Right atrium auricular region (tissue), 2 donors: ENCODE data around the gene WIPF3. TPM values are rescaled to one million over a fixed set of nuclear protein-coding genes. Genes with fewer than 3 reads are reported as not detected.

Experiments used
- DNase-seq: peaks from one replicate; pipeline ENCODE4 v3.0.0-alpha.2; 2019; ENCODE audit warnings: low spot score
- H3K27ac ChIP-seq, 2 donors: fragments of 200-600 bp; sonication (generic); 1 replicate in 1 of 2; 2 replicates in 1 of 2; pipeline ENCODE4 v1.5.1; 2016 to 2019
- H3K27me3 ChIP-seq, 2 donors: fragments of 200-600 bp; sonication (generic); one replicate each; pipeline versions ENCODE4 v1.5.1 to v1.6.0; 2017 to 2019
- H3K36me3 ChIP-seq: fragments of 200-600 bp; sonication (generic); one replicate; pipeline ENCODE4 v1.5.1; 2016
- H3K4me1 ChIP-seq, 2 donors: fragments of 200-600 bp; sonication (generic); one replicate each; pipeline versions ENCODE4 v1.5.1 to v1.6.0; 2017 to 2019
- H3K4me3 ChIP-seq, 2 donors: fragments of 200-600 bp; sonication (generic); 1 replicate in 1 of 2; 2 replicates in 1 of 2; pipeline ENCODE4 v1.5.1; 2017 to 2019; ENCODE audit warnings: mild to moderate bottlenecking in 1 of 2, moderate library complexity in 1 of 2
- H3K9me3 ChIP-seq, 2 donors: fragments of 200-600 bp; sonication (generic); one replicate each; pipeline ENCODE4 v1.5.1; 2019
- total RNA-seq, 2 donors: library from RNA; depleted of rRNA; stranded (reverse); fragments of >200 nt; gene quantifications; one replicate each; pipeline ENCODE4 v1.1.0, GENCODE V29; 2016
- TF ChIP-seq, protein P1 (sequence below), 2 donors: fragments of 200-600 bp; sonication (generic); IDR thresholded peaks; one replicate each; pipeline ENCODE4 v1.5.1; 2019; ENCODE audit warnings: antibody characterized with exemption in 2 of 2

WIPF3 gene
- total RNA-seq, 2 donors from 2014 or later, result 1.3 to 2.9 TPM

- no peak for DNase-seq
- Histone ChIP-seq H3K27ac (no peak overlapping the region), H3K4me1 (no peaks in the 10 kb centered on the region), H3K4me3 (no peak overlapping the region), H3K27me3 (no peaks in the 10 kb centered on the region), H3K9me3 (no peaks in the 10 kb centered on the region), H3K36me3 (no peaks in the 10 kb centered on the region)
- TF ChIP-seq, protein P1, sequence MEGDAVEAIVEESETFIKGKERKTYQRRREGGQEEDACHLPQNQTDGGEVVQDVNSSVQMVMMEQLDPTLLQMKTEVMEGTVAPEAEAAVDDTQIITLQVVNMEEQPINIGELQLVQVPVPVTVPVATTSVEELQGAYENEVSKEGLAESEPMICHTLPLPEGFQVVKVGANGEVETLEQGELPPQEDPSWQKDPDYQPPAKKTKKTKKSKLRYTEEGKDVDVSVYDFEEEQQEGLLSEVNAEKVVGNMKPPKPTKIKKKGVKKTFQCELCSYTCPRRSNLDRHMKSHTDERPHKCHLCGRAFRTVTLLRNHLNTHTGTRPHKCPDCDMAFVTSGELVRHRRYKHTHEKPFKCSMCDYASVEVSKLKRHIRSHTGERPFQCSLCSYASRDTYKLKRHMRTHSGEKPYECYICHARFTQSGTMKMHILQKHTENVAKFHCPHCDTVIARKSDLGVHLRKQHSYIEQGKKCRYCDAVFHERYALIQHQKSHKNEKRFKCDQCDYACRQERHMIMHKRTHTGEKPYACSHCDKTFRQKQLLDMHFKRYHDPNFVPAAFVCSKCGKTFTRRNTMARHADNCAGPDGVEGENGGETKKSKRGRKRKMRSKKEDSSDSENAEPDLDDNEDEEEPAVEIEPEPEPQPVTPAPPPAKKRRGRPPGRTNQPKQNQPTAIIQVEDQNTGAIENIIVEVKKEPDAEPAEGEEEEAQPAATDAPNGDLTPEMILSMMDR (IDR thresholded peaks at IDR 0.05), result no peak
Measured at GRCh38 chr7:29794959-29795629, 11.2 kb upstream of the WIPF3 start.

- H3K9me3 ChIP-seq, result no peaks in the 10 kb centered on the region
- H3K36me3 ChIP-seq, result no peaks in the 10 kb centered on the region
- no peak for DNase-seq
- H3K27ac ChIP-seq, result no peak overlapping the region
- H3K4me3 ChIP-seq, result no peak overlapping the region
- TF ChIP-seq, protein P1 (IDR thresholded peaks at IDR 0.05), result no peak
- H3K27me3 ChIP-seq, result no peaks in the 10 kb centered on the region
- no peaks in the 10 kb centered on the region for H3K4me1 ChIP-seq
Measured at GRCh38 chr7:29795696-29796580, 10.4 kb upstream of the WIPF3 start.

DNA sequence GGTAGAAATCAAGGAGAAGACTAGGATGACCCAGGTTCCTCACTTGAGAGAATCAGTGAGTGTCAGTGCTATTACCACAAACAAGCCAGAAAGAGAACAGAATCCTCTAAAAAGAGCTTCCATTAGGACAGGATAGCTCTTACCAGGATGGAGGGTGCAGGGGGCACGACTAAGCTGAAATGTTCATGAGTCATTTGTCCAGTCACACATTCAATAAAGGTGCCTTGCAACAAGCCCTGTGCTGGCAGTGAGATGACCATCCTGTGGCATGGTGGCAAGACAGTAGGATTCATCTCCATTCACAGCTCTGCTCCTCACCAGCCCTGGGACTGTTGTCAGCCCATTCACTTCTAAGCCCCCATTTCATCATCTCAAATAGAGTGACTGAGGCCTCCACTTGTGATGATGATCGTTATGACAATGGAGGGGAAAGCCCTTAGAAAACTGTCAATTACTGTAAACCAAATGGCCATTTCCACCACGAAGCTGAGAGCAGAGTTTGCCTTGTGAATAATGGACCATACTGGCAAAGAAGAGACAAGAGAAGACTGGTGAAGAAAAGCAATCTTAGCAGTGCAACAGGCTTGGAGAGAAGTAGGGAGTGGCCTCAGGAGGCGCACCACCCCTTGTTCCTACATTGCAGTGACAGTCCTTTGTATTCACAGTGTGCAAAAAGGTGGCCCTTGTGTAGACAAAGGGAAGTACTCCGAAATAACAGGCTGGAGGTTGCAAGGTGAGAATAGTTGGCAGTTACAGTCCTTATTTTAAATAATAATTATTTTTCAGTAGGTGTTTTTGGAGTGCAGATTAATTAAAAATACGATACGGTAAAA lies 9.0 kb upstream of the WIPF3 start:
- Histone ChIP-seq H3K4me1 (no peaks in the 10 kb centered on the region), H3K27me3 (no peaks in the 10 kb centered on the region), H3K9me3 (no peaks in the 10 kb centered on the region), H3K27ac (no peak overlapping the region), H3K36me3 (no peaks in the 10 kb centered on the region), H3K4me3 (no peak overlapping the region)
- no peak for DNase-seq
- TF ChIP-seq, protein P1 (IDR thresholded peaks at IDR 0.05), result no peak

DNA sequence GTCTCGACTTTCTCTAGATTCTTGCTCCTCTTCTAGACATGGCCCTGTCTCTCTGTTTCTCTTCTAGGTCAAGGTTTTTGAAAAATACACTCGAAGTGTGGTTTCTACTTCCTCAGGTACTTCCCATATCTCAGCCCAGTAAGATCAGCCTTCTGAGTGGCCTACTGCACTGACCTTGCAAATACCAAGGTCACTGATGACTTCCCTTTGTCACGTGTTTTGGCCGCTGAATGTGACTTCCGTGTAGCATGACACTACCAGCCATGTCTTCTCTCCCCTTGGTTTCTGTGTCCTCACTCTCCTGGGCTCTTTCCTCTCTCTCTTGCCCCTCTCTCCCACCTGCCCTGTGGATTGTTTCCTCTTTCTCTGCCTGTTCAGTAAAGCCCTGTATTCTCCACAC lies 7.9 kb upstream of the WIPF3 start:
- H3K4me1 ChIP-seq, result no peaks in the 10 kb centered on the region
- H3K27ac ChIP-seq, result no peak overlapping the region
- no peak for DNase-seq
- no peak overlapping the region for H3K4me3 ChIP-seq
- TF ChIP-seq, protein P1 (IDR thresholded peaks at IDR 0.05), result no peak
- H3K9me3 ChIP-seq, result no peaks in the 10 kb centered on the region
- H3K27me3 ChIP-seq, result no peaks in the 10 kb centered on the region
- no peaks in the 10 kb centered on the region for H3K36me3 ChIP-seq

- Histone ChIP-seq H3K9me3 (no peaks in the 10 kb centered on the region), H3K27ac (no peak overlapping the region), H3K27me3 (no peaks in the 10 kb centered on the region), H3K4me3 (no peak overlapping the region), H3K36me3 (no peaks in the 10 kb centered on the region), H3K4me1 (peaks cover 0 to 4% of the 10 kb centered on the region in 2 donors)
- TF ChIP-seq, protein P1 (IDR thresholded peaks at IDR 0.05), result no peak
- no peak for DNase-seq
Measured at GRCh38 chr7:29801929-29802328, 4.4 kb upstream of the WIPF3 start.
